GM18907 (cell line): ENCODE data around the gene DOCK9.

ENCODE experiments used
- ATAC-seq: cut with Tn5 transposase; IDR thresholded peaks from one replicate; pipeline ENCODE4 v1.9.1; 2021; ENCODE audit warnings: mild to moderate bottlenecking, moderate library complexity; ENCODE audit not compliant: unreplicated experiment

DOCK9 gene

DNA sequence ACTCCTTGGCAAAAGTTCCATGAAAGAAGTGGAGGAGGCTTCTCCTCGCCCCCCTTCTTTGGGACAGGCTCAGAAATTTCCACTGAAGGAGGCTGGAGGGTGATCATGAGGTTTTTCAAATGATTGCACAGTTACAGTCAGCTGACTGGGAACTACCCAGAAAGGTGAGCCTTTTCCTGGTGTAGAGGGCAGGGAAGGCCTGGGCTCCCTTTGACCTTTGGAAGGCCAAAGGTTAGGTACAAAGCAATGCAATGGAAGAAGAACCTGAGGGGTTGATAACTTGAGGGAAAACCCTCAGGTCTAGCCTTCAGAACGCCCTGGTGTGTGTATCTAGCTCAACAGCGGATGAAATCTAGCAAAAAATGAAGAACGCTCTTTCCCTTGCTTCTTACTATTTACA lies 175.3 kb downstream of the DOCK9 start:
- ATAC-seq: no peak

DNA sequence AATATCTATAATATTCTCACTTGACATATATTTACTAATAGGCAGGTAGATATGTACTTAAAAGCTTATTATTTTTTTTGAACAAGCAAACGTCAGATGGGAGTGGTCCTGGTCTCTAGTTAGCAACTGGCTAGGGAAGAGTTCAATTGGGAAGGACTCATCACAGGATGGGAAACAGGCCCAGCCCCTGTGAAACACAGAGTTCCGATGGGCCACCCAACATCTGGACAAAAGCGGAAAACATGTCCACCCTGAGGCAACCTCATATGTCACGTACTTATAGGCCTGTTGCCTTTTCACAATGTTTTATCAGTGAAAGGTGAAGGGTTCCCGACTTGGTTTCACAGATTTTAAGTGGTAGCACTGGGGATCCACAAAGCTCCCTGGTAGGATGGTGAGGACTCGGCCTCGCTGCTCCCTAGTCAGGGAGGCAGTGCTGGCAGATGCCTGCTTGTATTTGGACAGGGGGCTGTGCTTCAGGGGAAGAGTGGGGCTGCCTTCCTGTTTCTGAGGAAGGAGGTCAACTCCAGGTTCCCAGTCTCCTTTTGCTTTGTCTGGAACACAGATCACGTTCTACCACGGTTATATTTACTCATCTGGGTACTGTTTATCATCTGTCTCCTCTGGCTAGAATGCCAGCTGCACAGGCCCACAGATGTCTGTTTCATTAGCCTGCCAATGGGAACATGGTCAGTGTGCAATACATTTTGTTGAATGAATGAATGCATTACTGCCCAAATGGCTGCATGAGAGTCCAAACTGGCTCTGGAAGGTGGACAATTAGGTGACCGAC lies 176.0 kb downstream of the DOCK9 start:
- no peak for ATAC-seq

DNA sequence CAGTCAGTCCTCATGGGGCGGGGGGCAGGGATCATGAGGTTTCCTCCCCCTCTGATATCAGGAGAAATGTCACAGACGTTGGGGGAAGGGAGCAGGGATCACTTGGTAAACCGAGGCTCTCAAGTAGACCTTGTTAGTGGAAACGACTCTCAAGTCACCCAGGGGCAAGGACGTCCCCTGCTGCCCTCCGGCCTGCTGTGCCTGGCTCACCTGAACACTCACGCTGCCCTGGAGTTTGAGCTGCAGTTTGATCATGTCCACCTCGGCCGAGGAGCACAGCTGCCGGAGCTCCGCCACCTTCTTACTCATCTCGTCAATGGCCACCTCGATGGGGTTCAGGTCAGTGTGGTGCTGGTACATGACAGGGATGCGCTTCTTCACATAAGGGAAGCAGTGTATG lies 177.8 kb downstream of the DOCK9 start:
- no peak for ATAC-seq

DNA sequence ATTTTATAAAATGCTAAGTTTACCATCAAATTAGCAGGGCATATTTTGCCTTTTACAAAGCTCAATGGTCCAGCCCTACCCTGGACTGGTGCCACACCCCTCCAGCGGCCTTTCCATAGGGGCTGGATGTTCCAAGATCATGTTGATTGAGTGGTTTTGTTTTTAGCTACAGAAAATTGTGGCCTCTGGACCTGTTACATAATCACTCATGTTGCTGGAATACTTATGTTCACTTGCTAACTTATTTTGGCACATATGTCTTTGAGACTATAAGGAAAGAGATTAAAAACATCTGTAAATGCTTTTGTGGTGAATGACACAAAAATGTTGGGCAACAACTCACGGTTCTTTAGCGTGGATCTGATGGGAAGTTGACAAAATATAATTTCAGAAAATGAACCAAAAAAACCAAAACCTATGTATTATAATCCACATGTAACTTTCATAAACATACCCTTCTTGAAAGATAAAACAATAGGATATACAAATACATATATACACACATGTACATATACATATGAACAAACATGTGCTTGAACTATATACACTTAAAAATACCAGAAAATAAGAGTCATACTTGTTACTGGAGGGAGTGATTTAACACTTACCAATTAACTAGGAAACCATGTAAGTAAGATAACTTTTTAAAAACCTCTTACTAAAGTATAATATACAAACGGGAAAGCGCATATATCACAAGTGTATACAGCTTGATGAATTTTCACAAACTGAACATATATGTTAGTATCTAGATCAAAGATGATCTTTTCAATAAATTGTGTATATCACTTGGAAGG lies 178.8 kb downstream of the DOCK9 start:
- no peak for ATAC-seq

DNA sequence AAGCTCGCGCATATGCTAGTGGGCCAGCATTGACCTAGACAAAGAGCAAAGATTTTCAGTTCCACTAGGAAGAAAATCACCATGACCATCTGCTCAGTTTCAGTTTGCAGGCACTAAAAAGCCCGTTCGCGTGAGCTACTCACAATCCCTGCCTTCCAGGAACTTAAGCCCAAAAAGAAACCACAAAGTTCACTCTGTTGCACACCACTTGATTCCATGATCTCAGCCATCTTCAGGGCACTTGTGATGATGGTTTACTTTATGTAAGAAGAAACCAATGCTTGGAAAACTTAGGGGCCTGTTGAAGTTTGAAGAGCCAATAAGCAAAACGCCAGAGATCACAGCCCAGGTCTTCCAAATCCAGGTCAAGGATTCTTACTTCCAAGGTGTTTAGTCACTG lies 180.4 kb downstream of the DOCK9 start:
- ATAC-seq: no peak

DNA sequence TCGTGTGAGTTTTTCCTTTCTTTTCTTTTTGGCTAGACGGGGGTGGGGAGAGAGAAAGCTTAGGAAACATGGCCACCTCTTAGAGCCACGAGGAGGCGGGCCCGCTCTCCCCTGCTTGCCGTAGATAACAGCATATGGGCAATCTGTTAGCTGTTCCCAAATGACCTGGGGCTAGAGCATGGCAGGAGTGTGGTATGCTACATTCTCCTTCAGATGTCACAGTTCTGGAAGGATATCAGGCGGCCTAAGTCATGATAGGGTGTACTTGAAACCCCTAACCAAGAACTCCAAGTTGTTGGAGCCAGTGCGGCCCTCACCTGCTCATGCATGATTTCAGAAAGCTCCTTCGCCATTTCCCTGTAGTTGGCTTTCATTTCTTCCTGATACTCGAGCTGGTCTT lies 181.1 kb downstream of the DOCK9 start:
- no peak for ATAC-seq

DNA sequence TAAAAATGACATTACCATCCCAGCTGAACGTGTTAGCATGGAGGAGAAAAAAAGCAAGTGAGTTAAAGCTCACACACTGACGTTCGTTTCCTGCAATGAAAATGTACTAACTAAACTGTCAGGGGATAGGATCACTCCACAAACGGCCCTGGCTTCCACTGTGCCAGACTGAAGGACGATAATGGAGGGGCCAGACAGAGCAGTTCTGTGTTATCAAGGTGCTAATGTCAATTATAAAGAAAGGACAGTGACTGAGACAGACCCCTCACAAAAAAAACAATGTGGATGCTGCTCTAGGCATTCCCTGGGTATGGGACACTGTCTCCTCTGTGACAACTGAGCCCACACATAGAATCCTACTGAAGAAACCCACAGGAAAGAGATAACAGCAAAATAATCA lies 181.7 kb downstream of the DOCK9 start:
- ATAC-seq: no peak

DNA sequence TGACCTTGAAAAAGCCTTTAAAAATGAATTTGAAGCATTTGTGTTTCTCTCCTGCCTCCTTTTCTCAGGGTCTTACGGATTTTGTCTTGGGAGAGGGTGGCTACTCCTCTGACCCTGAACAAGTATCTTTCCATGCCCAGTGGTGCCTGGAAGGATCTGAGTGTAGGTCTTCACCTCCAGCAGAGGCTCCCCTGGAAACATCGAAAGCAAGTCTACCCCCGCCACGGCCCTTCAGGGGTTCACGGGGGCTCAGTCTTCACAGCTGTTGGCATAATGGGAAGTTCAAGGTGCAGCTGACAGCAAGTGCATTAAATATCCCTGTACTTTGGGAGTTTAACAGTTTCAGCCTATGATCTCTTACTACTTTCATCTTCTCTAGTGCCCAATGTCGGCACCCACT lies 182.6 kb downstream of the DOCK9 start:
- ATAC-seq: no peak

DNA sequence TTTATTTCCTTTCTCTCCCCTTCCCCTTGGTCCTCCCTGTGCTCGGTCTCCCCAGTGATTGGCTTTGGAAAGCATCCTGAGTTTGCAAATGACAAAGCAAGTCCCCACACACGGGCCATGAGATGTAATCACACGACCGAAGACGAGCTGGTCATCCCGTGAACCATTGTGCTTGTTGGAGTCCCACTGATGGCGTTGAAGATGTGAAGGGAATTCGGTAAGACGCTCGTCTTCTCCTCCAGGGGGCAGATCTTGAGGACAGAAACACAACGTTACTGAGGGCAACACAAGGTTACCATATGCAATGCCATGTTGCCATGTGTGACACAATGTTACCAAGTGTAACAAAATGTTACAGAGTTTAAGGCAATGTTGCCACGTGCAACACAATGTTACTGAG lies 183.4 kb downstream of the DOCK9 start:
- no peak for ATAC-seq

DNA sequence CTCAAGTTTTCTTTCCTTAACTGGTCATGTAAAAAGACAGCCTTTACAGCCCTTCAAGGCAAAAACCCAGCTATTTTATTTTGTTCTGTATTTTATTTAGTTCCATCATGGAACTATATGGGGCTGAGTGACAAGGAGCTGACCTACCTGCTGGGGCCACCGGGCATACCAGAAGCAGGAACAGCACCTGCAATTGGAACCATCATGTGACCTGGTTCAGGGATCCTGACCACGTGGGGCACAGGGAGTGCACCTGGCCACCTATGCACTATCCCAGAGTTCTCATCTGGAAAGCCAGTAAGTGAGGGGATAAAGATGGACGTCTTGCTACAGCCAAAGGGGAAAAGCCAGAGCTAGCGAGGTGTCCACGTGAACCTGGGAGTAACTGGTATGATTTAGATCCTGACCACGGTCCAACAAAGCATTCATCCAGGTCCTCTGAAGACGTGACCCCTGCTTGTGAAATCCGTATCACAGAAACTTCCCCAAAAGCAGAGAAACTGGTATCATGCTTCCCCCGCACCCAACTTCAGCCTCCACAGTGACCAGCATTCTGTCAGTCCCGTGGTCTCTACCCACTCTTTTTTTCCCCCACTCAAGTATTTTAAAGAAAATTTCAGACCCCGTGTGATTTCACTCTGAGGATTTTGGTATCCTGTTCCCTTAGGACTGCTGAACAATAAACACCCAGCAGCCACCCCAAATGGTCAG lies 184.9 kb downstream of the DOCK9 start:
- no peak for ATAC-seq

DNA sequence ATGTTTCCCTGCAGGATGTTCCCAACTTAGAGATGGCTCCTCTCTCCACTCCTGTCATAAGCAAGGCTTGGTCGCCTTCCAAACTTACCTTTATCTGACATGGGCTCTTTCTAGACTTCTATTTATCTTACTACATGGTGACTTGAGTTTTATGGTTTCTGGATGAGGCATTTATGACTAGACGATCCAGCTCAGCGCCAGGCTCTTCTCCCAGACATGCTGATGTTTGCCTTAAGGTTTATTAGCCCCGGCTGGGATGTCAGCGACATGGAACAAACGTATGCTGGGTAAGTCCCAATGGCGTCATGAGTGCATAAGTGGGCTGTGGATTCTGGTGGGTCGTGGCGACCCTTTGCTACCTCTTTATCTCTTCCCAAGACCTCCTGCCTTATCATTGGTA lies 185.5 kb downstream of the DOCK9 start:
- no peak for ATAC-seq

DNA sequence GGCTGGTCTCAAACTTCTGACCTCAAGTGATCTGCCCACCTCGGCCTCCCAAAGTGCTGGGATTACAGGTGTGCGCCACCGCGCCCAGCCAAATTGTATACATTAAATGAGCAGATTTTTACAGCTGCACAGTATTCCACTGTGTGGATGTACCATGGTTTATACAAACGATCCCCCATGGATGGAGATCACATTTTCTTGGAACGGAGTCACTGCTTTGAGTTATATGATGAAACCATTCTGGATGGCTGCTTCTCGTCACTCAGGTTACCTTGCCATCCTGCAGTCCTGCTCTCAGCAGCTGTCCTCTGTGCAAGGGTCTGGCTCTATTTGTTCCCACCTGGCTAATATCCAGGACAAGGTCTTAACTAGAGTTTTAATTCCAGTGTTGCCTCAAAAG lies 186.3 kb downstream of the DOCK9 start:
- ATAC-seq: no peak

DNA sequence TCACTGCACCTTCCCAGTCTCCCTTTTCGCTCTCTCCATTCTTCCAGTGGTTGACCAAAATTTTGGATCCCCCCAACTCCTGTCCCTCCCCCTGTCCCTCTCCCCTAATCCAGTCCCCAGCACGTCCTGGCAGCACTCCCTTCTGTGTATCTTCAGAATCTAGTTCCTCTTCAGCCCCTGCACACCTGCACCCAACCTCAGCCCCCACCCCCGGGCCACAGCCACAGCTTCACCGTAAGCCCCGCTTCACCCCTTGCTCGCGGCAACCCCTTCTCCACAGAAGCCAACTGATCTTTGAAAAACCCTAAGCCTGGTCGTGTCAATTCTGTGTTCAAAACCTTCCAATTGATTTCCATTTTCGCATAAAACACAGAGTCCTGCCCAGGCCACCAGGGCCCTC lies 189.9 kb downstream of the DOCK9 start:
- no peak for ATAC-seq

DNA sequence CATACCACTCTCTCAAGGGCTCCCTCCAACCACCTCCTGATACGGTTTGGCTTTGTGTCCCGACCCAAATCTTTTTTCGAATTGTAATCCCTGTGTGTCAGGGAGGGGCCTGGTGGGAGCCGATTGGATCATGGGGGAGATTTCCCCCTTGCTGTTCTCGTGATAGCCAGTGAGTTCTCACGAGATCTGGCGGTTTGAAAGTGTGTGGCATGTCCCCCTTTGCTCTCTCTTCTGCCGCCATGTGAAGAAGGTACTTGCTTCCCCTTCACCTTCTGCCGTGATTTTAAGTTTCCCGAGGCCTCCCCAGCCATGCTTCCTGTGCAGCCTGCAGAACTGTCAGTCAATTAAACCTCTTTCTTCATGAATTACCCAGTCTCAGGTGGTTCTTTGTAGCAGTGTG lies 190.7 kb downstream of the DOCK9 start:
- ATAC-seq: no peak

DNA sequence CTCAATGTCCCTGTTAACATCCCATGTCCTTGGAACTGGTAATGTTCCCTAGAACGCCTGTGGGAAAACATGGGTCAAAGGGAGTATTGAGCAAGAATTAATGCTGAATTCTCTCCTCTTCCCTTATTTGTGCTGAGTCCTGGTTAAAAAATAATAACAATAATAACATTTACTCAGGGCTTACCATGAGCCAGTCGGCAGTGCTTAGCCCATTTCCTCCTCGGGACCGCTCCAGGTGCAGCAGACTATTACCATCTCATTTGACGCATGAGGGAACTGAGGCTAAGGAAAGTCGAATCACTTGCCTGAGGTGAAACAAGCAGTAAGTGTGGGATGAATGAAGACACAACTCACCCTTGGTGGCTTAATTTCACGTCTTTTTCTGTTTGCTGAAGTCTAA lies 191.8 kb downstream of the DOCK9 start:
- no peak for ATAC-seq

DNA sequence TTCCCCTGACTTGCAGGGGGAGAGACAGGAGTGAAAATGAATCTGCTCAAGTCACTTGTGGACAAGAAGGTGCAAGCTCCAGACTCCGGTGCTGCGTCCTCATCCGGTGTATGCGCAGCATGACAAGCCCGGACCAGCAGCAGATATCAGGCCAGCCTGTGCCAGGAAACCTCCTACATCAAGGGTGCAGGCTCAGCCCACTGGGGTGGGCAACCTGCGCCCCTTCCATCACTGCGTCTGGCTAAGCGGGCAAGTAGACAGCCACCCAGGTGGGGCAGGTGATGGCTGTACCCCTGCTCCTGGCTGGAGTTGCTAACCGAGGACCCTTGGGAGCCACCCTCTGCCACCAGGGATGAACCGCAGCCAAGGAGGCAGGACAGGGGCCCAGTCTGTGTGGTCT lies 192.5 kb downstream of the DOCK9 start:
- no peak for ATAC-seq

DNA sequence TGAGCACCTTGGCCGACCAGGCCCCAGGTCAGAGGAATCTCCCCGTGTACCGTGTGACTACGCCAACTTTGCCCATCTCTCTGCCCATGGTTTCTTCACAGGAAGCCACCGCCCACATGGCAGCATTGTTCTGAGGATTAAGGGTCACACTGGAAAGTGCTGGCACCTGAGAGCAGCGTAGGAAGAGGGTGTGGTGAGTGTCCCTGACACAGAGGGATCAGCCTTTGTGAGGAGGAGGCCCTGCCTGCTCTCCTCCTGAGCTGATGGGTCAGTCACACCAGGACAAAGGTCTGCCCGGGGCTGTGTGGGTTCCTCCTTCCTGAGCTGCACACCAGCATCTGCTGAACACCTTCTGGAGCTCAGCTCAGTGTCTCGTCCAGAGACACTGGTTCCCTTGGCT lies 193.2 kb downstream of the DOCK9 start:
- ATAC-seq: no peak

DNA sequence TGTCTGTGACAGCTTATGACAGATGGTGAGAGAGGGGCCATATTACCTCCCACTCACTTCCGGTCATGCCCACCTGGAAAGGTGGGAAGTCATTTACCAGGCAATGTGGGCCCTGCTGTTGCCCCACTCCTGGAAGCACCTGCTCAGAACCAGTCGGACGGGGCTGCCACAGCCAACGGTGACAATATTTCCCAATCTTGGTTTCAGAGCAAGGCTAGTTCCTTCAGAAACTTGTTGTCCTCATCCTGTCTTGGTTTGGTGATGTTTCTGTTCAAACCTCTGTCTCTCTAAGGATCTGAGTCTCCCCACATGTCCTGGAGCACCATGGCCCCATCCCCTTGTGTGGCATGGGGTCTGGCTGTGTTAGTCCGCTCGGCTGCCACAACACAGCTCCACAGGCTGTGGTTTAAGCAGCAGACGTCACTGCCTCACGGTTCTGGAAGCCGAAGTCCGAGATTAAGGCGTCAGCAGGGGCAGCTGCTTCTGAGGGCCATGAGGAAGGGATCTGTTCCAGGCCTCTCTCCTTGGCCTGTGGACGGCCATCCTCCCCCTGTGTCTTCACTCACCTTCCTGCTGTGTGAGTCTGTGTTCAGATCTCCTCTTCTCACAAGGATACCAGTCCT lies 193.9 kb downstream of the DOCK9 start:
- ATAC-seq: no peak

DNA sequence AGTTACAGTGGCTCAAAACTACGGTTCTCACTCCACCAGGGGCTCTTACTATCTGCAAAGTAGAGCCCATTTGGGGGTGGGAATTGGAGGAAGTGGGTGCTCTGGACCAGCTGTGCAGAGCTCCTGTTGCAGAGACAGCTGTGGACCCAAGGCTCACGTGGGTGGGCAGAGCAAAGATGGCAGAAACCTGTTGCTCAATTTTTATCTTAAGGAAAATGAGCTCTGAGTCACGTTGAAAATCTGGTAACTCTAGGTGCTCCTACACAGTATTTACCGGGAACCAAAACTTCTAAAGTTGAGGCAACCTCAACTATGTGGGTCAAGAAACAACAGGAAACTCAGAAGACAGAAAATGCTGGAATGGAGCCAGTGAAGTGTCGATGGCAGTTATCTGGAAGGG lies 195.2 kb downstream of the DOCK9 start:
- no peak for ATAC-seq

DNA sequence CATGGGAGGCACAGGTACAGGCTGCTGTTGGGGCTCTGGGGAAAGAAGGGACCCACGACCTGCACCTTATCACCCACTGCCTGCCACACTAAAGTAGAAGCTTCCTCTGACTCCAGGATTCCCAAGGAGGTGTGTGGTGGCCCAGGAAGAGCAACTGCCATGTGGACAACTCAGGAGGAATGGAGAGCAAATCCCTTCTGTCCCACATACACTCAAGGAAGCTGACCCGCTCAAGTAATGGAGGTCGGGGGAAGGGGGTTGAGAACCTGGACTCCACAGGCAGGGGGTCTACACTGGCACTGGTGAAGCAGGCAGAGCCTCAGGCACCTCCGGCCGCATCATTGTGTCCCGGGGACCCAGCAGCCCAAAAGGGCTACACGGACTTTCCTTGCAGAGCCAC lies 196.0 kb downstream of the DOCK9 start:
- ATAC-seq: no peak

DNA sequence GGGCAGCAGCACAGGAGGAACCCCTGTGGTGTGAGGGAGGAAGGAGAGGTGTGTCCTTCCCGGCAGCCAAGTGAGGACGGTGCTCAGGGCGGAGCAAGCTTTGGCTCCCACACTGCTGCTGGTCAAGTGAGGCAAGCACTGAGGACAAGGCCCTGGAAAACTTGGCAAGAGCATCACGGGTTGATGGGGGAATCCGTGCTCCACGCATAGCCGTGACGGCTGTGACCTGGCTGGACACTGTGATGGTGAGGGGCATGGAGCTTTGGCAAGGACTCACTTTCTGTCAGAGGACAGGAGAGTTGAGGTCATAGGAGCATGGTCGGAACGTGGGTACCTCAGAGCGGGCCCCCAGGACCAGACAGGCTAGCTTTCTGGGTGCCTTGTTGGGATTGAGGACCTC lies 196.4 kb downstream of the DOCK9 start:
- no peak for ATAC-seq
